ENCODE measurements around the gene AOPEP. TPM values are rescaled to one million over a fixed set of nuclear protein-coding genes. Genes with fewer than 3 reads are reported as not detected.

Gene AOPEP
- total RNA-seq, 1 donor from 2014 or later, result 25.8 TPM

DNA sequence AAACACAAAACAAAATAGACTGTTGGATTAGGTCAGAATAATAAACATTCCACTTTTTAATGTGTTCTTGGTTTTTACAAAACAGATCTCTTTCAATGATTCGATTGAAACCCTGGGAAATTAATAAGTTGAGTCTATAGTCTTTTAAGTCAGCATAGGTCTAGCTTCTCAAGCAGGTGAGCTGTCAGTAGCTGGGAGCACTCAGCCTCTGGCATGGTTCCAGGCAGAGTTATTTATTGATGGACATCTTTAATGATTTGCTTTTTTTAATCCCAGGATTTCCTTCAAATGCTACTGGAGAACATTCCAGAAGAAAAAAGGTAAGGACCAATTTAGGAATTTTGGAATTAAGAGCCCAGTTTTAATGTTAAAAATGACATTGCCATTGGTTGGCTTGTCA is 241.0 kb downstream of the AOPEP start:
- peaks cover 7% of the 10 kb centered on the region for H3K27me3 Mint-ChIP-seq (ENCODE audit: unreplicated experiment)
- TF ChIP-seq, protein P1, sequence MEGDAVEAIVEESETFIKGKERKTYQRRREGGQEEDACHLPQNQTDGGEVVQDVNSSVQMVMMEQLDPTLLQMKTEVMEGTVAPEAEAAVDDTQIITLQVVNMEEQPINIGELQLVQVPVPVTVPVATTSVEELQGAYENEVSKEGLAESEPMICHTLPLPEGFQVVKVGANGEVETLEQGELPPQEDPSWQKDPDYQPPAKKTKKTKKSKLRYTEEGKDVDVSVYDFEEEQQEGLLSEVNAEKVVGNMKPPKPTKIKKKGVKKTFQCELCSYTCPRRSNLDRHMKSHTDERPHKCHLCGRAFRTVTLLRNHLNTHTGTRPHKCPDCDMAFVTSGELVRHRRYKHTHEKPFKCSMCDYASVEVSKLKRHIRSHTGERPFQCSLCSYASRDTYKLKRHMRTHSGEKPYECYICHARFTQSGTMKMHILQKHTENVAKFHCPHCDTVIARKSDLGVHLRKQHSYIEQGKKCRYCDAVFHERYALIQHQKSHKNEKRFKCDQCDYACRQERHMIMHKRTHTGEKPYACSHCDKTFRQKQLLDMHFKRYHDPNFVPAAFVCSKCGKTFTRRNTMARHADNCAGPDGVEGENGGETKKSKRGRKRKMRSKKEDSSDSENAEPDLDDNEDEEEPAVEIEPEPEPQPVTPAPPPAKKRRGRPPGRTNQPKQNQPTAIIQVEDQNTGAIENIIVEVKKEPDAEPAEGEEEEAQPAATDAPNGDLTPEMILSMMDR (IDR thresholded peaks at IDR 0.05; ENCODE audit: partially characterized antibody, unreplicated experiment), result no peak
- no peak for DNase-seq
- H3K9me3 Mint-ChIP-seq (ENCODE audit: unreplicated experiment), result peaks cover 1% of the 10 kb centered on the region
- H3K4me3 Mint-ChIP-seq (ENCODE audit: unreplicated experiment), result no peak overlapping the region
- no peak overlapping the region for H3K27ac Mint-ChIP-seq (ENCODE audit: unreplicated experiment)
- H3K4me1 Mint-ChIP-seq (ENCODE audit: low read depth, unreplicated experiment), result peaks cover 26% of the 10 kb centered on the region
- H3K36me3 Mint-ChIP-seq (ENCODE audit: unreplicated experiment), result peaks cover 3% of the 10 kb centered on the region

DNA sequence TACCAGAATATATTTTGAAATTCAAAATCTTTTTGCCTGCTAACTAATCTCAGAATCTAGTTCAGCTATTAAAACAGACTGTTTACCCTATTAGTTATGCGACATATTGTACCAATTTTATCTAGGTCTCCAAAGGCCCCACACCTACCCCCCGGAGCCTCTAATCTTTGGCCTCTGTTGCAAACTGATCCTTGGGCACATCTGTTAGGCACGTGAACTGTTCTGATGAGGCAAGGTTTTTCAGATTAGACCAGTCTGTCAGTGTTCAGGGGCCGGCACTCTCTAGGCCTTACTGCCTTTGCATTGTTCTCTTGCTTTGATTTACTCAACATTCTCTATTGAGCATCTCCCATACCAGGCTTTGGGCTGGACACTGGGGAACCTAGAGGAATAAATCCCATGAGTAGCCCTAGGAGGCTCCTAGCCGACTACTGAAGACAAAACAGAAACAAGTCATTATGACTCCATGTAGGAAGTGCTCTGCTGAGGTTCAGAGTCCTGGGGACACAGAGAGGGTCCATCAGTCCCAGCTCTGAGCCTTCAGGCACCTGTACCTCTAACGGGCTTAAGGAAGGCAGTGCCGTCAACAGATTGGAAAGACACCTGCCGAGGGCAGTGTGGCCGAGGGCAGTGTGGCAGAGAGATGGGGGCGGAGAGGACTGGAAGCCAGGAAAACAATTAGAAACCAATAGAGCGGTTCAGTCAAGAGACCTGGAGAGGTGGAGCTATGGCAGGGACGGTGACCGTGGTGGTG is 245.1 kb downstream of the AOPEP start:
- TF ChIP-seq, protein P1 (IDR thresholded peaks at IDR 0.05; ENCODE audit: partially characterized antibody, unreplicated experiment), result no peak
- peaks cover 1% of the 10 kb centered on the region for H3K9me3 Mint-ChIP-seq (ENCODE audit: unreplicated experiment)
- H3K4me3 Mint-ChIP-seq (ENCODE audit: unreplicated experiment), result peak overlapping the region; percentile 82
- H3K27ac Mint-ChIP-seq (ENCODE audit: unreplicated experiment), result peak overlapping the region; percentile 95
- H3K36me3 Mint-ChIP-seq (ENCODE audit: unreplicated experiment), result peaks cover 3% of the 10 kb centered on the region
- peaks cover 5% of the 10 kb centered on the region for H3K27me3 Mint-ChIP-seq (ENCODE audit: unreplicated experiment)
- peaks cover 45% of the 10 kb centered on the region for H3K4me1 Mint-ChIP-seq (ENCODE audit: low read depth, unreplicated experiment)
- DNase-seq, result no peak

DNA sequence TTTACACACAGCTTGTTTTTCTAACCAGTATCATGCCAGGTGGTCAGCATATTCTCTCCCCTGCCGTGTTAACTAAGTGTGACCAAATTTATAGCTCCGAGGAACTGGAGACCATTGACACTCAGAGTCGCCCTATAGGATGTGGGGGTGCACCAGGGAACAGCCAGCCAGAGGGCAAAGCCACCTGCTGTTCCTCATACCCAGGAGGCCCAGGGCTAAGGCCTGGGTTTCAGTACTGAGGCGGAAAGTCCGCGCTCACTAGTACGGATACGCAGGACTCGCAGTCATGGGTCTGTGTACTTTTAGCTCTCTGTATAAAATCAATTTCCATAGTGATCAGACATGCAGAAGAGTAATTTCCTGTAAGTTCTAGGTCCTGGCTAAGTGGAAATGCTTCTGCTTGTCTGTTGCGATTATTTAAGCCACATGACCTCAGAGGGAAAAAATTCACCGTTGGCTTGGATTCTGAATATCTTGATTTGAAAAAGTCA is 247.0 kb downstream of the AOPEP start:
- Mint-ChIP-seq H3K27me3 (ENCODE audit: unreplicated experiment) (peaks cover 5% of the 10 kb centered on the region), H3K4me3 (ENCODE audit: unreplicated experiment) (peak overlapping the region; percentile 43), H3K9me3 (ENCODE audit: unreplicated experiment) (peaks cover 5% of the 10 kb centered on the region), H3K36me3 (ENCODE audit: unreplicated experiment) (no peaks in the 10 kb centered on the region), H3K27ac (ENCODE audit: unreplicated experiment) (no peak overlapping the region), H3K4me1 (ENCODE audit: low read depth, unreplicated experiment) (peaks cover 43% of the 10 kb centered on the region)
- TF ChIP-seq, protein P1 (IDR thresholded peaks at IDR 0.05; ENCODE audit: partially characterized antibody, unreplicated experiment), result no peak
- no peak for DNase-seq

DNA sequence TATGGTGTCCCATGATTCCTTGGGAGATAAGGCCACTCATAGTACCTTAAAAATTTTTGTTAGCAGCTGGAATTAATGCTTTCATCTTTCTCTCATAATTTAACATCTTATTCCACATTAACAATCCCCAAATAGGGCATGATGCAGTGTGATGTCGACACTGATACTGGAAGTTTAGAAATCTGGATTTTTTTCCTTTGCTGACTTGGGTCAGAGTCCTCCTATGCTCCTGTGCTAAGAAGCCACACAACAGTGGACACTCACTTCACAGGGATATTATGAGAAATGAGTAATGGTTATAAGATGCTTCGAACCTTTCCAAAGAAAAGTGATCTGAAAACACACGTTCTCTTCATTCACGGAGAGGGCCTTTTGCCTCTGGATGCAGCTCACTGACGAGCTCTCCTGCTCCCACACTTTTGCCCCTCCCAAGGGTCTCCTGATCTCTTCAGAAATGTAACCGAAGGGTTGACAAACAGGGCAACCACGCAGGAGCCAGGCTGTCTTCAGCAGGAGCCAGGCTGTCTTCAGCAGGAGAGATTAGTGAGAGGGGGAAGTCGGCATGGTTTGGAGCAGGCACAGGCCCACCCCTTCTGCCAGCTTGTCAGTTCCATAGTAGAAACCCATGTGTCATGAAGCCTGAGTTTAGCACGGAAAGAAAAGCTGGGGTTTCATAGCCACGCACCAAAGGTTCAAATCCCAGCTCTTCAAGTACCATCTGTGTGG is 247.8 kb downstream of the AOPEP start:
- TF ChIP-seq, protein P1 (IDR thresholded peaks at IDR 0.05; ENCODE audit: partially characterized antibody, unreplicated experiment), result no peak
- Mint-ChIP-seq H3K4me1 (ENCODE audit: low read depth, unreplicated experiment) (peaks cover 43% of the 10 kb centered on the region), H3K4me3 (ENCODE audit: unreplicated experiment) (no peak overlapping the region), H3K27ac (ENCODE audit: unreplicated experiment) (no peak overlapping the region), H3K9me3 (ENCODE audit: unreplicated experiment) (peaks cover 5% of the 10 kb centered on the region), H3K27me3 (ENCODE audit: unreplicated experiment) (peaks cover 5% of the 10 kb centered on the region), H3K36me3 (ENCODE audit: unreplicated experiment) (no peaks in the 10 kb centered on the region)
- DNase-seq, result no peak

DNA sequence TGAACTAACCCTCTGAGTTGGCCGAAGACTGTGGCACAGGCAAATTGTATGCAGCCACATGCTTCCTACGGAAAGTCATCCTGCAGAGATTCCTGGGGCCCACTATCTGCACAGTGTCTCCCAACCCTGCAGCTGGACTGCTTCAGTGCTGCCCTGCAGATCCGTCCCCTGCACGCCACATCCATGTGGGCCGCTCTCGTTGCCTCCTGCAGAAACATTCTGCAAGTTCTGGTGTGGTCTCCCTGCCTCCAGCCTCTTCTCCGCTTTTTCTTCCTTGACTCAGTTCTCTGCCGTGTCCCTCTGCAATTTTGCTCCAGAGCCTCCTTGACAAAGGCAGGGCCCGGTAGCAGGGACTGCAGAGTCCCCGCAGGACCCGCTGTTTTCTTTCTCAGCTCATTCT is 249.0 kb downstream of the AOPEP start:
- TF ChIP-seq, protein P1 (IDR thresholded peaks at IDR 0.05; ENCODE audit: partially characterized antibody, unreplicated experiment), result no peak
- H3K36me3 Mint-ChIP-seq (ENCODE audit: unreplicated experiment), result no peaks in the 10 kb centered on the region
- H3K4me3 Mint-ChIP-seq (ENCODE audit: unreplicated experiment), result no peak overlapping the region
- H3K4me1 Mint-ChIP-seq (ENCODE audit: low read depth, unreplicated experiment), result peaks cover 37% of the 10 kb centered on the region
- no peak overlapping the region for H3K27ac Mint-ChIP-seq (ENCODE audit: unreplicated experiment)
- peaks cover 5% of the 10 kb centered on the region for H3K9me3 Mint-ChIP-seq (ENCODE audit: unreplicated experiment)
- peaks cover 8% of the 10 kb centered on the region for H3K27me3 Mint-ChIP-seq (ENCODE audit: unreplicated experiment)
- no peak for DNase-seq
